Esophagus squamous epithelium (tissue), 4 donors: Measurements from ENCODE around the gene CLSTN1.

ENCODE experiments used
- POLR2A ChIP-seq, 4 donors: fragments of 450-650 bp; IDR thresholded peaks; one replicate each; pipeline ENCODE4 v1.6.1; 2017; ENCODE audit warnings: antibody characterized with exemption in 4 of 4, mild to moderate bottlenecking in 4 of 4, moderate library complexity in 3 of 4
- TF ChIP-seq, protein P1 (sequence below), 6 experiments: fragments of 450-650 bp in 4 of 6; fragments of 200-600 bp in 2 of 6; sonication (generic) in 2 of 6; IDR thresholded peaks; one replicate each; pipeline ENCODE4 v1.5.1; 2016 to 2019; ENCODE audit warnings: antibody characterized with exemption in 6 of 6, mild to moderate bottlenecking in 4 of 6, moderate library complexity in 4 of 6

DNA sequence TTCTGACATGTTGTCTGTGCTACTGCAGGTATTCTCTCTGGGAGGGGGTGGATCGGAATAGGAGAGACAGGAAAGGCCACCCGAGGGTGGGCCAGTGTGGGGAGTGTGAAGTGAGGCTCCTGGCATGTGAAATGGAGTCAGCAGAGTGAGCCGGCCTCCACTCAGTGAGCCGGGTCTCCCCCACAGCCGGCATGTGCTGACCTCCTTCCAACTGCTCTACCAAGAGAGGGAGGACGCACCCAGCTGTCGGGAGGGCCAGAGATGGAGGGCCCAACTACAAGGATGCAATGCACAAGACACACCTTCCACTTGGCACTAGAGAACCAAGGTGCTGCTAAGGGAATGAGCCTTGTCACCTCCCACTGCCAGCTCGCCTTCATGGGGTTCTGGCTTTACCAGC lies 28.2 kb upstream of the CLSTN1 start:
- no peak for TF ChIP-seq POLR2A (IDR thresholded peaks at IDR 0.05)
- TF ChIP-seq, protein P1, sequence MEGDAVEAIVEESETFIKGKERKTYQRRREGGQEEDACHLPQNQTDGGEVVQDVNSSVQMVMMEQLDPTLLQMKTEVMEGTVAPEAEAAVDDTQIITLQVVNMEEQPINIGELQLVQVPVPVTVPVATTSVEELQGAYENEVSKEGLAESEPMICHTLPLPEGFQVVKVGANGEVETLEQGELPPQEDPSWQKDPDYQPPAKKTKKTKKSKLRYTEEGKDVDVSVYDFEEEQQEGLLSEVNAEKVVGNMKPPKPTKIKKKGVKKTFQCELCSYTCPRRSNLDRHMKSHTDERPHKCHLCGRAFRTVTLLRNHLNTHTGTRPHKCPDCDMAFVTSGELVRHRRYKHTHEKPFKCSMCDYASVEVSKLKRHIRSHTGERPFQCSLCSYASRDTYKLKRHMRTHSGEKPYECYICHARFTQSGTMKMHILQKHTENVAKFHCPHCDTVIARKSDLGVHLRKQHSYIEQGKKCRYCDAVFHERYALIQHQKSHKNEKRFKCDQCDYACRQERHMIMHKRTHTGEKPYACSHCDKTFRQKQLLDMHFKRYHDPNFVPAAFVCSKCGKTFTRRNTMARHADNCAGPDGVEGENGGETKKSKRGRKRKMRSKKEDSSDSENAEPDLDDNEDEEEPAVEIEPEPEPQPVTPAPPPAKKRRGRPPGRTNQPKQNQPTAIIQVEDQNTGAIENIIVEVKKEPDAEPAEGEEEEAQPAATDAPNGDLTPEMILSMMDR (IDR thresholded peaks at IDR 0.05) = no peak
